ENCODE data around the gene SIRT2. TPM values are rescaled to one million over a fixed set of nuclear protein-coding genes. Genes with fewer than 3 reads are reported as not detected.

SIRT2 gene
- total RNA-seq, 1 donor from 2014 or later: 70.2 TPM

DNA sequence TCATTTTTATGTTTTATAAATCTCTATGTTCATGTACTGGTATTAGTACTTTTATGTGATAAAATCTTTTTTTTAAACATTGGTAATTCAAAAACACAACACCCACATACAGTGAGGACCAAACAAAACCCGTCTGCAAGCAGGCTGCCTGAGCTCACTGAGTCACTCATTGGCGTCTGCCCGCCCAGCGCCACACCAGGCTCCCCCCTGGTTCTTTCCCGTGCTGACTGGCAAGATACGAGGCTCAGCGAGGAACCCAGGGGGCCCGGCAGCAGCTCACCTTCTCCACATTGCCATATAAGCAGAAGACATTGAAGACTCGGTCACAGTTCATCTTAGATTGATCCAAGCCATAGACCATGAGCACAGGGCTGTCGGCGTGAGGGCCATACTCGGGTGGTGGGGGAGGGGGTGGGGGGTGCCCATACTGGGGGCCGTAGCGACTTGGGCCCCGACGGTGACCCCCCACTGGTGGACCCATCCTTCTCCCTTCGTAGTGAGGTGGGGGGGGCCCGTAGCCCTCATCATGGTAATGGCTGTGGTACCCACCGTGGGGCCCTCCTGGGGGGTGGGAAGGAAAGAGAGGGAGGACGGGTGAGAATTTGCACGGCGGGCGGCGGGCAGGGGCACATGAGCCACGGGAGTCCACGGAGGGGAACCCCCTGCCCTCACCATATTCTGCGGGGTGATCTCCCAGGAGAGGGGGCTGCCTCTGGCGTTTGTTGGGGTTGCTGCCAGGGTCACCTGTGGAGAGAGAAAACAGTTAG, 59.4 kb downstream of the SIRT2 start:
- Mint-ChIP-seq H3K4me1 (ENCODE audit: unreplicated experiment) (no peaks in the 10 kb centered on the region), H3K36me3 (ENCODE audit: unreplicated experiment) (peaks cover 70% of the 10 kb centered on the region), H3K27me3 (ENCODE audit: unreplicated experiment) (no peaks in the 10 kb centered on the region), H3K9me3 (ENCODE audit: unreplicated experiment) (no peaks in the 10 kb centered on the region), H3K4me3 (ENCODE audit: unreplicated experiment) (no peak overlapping the region), H3K27ac (ENCODE audit: unreplicated experiment) (no peak overlapping the region)
- DNase-seq (ENCODE audit: extremely low spot score, unreplicated experiment): no peak
- TF ChIP-seq, protein P1, sequence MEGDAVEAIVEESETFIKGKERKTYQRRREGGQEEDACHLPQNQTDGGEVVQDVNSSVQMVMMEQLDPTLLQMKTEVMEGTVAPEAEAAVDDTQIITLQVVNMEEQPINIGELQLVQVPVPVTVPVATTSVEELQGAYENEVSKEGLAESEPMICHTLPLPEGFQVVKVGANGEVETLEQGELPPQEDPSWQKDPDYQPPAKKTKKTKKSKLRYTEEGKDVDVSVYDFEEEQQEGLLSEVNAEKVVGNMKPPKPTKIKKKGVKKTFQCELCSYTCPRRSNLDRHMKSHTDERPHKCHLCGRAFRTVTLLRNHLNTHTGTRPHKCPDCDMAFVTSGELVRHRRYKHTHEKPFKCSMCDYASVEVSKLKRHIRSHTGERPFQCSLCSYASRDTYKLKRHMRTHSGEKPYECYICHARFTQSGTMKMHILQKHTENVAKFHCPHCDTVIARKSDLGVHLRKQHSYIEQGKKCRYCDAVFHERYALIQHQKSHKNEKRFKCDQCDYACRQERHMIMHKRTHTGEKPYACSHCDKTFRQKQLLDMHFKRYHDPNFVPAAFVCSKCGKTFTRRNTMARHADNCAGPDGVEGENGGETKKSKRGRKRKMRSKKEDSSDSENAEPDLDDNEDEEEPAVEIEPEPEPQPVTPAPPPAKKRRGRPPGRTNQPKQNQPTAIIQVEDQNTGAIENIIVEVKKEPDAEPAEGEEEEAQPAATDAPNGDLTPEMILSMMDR (IDR thresholded peaks at IDR 0.05): no peak

DNA sequence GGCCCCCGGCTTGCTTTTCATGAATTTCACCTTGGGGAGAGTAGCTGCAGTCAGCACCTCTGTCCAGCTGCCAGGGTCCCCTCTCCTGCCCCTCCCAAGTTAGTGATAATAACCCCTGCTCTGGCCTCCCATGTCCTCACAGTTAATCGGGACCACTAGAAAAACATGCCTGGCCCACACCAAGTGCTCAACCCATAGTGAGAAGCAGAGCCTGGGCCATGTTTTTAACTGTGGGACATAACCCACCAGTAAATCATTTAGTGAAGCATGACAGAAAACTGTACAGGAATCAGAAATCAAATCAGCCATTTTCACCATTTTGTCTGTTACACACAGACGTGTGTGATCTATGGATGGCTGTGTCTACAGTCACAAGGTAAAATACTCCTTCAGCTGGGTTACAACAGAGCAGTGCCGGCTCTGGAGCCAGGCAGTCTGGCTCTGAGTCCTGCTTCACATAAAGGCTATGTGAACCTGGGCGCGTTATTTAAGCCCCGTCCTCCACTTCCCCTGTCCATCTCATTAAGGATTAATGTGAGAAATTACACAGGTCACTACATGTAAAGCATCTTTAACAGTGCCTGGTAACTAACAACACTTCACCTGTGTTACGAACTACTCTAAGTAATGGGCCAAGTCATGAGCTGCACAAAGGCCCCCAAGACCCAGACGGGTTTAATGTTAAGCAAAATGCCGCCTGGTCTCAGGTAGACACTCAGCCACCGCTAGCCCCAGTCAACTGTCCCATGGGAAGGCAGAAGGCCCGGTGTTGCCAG, 60.2 kb downstream of the SIRT2 start:
- Mint-ChIP-seq H3K9me3 (ENCODE audit: unreplicated experiment) (no peaks in the 10 kb centered on the region), H3K36me3 (ENCODE audit: unreplicated experiment) (peaks cover 65% of the 10 kb centered on the region), H3K27me3 (ENCODE audit: unreplicated experiment) (no peaks in the 10 kb centered on the region), H3K4me1 (ENCODE audit: unreplicated experiment) (no peaks in the 10 kb centered on the region), H3K27ac (ENCODE audit: unreplicated experiment) (no peak overlapping the region), H3K4me3 (ENCODE audit: unreplicated experiment) (no peak overlapping the region)
- TF ChIP-seq, protein P1 (IDR thresholded peaks at IDR 0.05): no peak
- no peak for DNase-seq (ENCODE audit: extremely low spot score, unreplicated experiment)

DNA sequence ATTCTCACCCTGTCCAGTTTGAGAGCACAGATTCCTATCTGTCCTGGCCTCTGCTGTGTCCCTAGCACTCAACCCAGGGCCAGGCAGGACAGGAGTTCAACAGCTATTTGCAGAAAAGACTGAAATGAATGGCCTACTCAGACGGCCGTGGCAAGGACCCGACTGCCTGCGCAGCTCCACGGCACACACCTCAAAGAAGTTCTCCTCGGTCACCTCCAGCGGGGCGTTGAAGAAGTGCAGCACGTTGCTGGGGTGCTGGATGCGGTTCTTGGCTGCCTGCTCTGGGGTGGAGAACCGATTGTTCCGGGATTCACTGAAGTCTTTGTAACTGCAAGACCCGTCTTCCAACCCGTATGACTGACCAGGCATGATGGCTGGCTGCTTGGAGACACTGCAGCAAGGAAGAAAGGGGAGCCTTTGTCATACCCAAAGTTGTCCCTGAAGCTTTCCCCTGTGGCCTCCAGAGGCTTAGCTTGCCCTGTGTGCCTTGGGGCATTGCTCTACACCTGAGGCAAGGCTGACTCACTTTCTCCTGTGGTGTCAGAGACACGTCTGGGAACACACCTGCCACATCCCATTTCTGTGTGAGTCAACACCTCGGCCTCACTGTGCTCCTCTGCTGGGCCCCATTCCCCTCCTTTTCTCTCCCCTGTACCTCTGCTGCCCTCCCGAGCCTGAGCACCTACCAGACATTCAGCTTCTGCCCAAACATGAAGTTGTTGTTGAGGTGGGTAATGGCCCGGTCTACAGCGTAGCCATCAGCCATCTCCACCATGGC, 61.0 kb downstream of the SIRT2 start:
- DNase-seq (ENCODE audit: extremely low spot score, unreplicated experiment): no peak
- no peaks in the 10 kb centered on the region for H3K9me3 Mint-ChIP-seq (ENCODE audit: unreplicated experiment)
- H3K27me3 Mint-ChIP-seq (ENCODE audit: unreplicated experiment): no peaks in the 10 kb centered on the region
- TF ChIP-seq, protein P1 (IDR thresholded peaks at IDR 0.05): no peak
- peaks cover 58% of the 10 kb centered on the region for H3K36me3 Mint-ChIP-seq (ENCODE audit: unreplicated experiment)
- no peak overlapping the region for H3K27ac Mint-ChIP-seq (ENCODE audit: unreplicated experiment)
- H3K4me3 Mint-ChIP-seq (ENCODE audit: unreplicated experiment): no peak overlapping the region
- no peaks in the 10 kb centered on the region for H3K4me1 Mint-ChIP-seq (ENCODE audit: unreplicated experiment)

DNA sequence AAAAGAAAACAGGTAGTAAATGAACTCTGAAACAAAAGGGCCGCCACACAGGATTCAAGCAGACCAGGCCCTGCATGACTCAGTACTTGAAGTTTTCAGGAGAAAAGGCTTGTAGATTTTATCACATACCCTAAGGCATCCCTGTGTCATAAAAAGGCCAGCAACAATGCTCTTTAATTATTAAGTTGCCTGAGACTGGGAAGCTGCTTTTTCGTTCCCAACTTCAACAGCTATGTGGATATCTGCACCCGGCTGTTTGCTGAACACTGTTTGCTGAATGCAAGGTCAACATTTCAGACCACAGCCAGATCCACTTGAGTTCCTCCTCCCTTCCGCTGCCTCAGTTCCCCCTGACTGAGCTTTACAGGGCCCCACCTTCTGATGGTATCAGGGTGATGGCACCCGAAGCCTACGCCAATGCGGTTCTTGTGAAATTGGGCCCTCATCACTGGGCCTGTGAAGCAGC, 61.7 kb downstream of the SIRT2 start:
- no peak for DNase-seq (ENCODE audit: extremely low spot score, unreplicated experiment)
- peaks cover 50% of the 10 kb centered on the region for H3K36me3 Mint-ChIP-seq (ENCODE audit: unreplicated experiment)
- H3K4me3 Mint-ChIP-seq (ENCODE audit: unreplicated experiment): no peak overlapping the region
- TF ChIP-seq, protein P1 (IDR thresholded peaks at IDR 0.05): no peak
- no peak overlapping the region for H3K27ac Mint-ChIP-seq (ENCODE audit: unreplicated experiment)
- no peaks in the 10 kb centered on the region for H3K4me1 Mint-ChIP-seq (ENCODE audit: unreplicated experiment)
- no peaks in the 10 kb centered on the region for H3K27me3 Mint-ChIP-seq (ENCODE audit: unreplicated experiment)
- no peaks in the 10 kb centered on the region for H3K9me3 Mint-ChIP-seq (ENCODE audit: unreplicated experiment)
